GM21381 (cell line): Measurements from ENCODE around the gene ZCCHC7.

Experiments used
- ATAC-seq: cut with Tn5 transposase; IDR thresholded peaks from one replicate; pipeline ENCODE4 v1.9.1; 2021; ENCODE audit warnings: mild to moderate bottlenecking, moderate library complexity; ENCODE audit not compliant: unreplicated experiment

The ZCCHC7 gene

DNA sequence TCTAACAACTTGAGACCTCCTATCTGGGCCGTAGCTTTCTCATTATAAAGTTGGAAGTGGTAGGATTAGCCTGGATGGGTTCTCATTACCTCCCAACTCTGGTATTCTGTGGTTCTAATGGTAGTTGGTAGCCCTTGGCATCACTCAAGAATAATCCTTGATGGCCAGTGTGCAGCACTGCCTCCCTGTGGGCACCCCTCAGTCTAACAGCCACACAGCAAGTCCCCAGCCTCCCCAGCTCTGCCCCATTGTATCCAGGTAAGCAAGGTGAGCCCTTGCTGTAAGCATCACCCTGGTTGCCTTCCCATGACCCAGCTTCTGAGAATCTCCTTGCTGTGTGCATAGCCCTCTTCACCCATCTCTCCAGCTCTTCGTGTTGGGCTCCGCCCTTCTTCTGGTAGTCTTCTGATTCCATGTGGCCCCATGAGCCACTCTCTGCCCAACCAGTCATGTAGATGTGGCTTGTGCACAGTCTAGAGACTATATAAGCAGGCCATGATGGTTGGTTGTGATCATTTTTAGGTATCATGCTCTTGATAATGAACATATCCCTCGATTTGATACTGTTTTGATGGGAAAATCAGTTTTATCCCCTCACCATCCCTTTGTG lies 244.5 kb downstream of the ZCCHC7 start:
- no peak for ATAC-seq

DNA sequence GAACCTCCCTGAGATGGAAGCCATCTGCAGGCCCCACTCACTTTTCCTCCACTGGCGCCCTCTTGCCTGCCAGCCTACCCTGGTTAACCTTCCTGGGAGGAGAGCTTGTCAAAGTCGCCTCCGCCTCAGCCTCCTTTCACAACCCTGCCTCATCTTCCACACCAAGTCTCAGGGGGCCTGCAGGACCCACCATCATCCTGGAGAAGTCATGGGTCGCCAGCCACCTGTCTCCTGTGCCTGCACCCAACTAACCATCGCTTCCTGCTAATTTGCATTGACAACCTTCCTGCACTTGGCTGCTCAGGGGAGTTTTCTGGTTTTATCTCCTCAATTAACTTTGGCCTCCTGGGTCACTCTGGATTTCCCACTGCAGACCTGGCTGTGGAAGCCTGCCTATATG lies 249.3 kb downstream of the ZCCHC7 start:
- peak; percentile 28 for ATAC-seq

DNA sequence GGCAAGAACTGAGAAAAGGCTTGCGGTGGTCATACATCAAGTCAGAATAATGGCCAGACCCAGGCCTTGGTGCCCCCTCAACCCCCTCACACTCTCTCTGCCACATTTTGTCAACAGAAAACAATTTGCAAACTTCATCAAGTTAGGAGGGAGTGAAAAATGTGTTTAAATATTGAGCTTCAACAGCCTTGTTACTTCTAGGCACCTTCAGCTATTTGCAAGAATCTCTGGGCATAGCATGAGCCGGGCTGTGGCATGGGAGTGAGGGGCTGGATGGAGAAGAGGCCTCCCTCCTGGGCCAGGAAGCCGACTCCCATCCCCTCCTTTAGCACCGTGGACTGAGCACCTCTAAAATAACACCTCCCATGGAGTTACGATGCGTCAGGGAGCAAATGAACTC lies 249.9 kb downstream of the ZCCHC7 start:
- no peak for ATAC-seq

DNA sequence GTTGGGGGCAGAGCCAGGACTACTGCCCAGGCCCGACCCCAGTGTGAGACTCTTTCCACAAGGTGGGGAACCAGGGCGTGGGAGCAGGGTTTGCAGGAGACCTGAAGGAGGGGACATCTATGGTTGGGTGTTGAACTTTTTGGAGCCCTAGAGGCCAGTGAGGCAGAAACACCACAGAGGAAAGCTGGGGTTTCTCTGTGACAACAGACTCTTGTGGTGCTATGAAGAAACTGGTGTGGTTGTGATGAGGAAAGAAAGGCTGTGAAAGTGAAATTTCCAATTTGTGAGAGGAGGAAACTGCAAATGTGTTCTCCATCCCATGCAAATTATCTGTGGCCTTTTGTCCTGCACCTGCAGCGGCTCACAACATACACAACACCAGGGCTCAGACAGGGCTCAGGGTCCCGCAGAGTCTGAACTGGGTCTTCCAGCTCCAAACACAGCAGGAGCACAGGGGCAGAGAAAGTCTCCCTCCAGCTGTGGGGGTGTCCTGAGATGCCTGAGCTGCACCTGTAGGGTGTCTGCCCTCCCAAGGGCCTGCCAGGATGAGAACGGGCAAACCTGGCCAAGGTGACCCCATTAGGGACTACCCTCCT lies 250.7 kb downstream of the ZCCHC7 start:
- ATAC-seq: peak; percentile 65

DNA sequence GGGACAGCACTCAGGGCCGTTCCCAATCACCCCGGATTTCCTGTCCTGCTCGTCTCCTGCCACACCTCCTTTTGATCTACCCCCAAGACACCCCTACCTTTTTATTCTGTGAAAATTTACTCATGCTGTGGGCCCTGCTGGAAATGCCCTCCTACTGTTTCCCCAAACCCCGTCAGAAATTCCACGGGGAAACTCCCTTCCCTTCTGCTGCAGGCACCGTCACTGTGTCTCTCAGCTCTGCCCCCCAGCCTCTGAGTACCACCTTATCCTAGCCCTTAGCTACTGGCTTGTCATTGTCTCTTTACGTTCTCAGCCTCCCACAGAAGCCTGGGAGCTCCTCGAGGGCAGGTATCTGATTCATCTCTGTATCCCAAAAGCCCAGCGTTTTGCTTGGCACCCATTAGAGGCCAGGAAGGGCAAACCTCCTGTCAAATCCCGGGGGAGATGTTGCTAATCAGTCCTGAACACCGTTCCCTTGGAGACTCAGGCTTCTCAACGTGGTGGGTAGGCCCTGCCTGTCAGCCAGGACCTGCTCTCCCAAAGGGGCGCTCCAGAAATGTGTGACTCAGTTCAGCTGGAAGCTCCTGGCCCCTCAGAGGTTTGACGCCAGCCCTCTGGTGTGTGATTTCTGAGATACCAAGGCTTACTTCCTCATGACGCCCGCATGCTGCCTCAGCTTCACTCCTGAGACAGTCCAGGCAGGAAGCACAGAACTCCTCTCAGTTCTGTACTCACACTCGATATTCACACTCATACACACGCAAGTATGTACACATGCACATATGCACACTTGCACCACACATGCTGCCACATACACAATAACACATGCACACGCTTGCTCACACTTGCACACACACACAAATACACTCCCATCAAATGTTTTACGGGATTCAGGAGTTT lies 251.4 kb downstream of the ZCCHC7 start:
- ATAC-seq: peak; percentile 16

DNA sequence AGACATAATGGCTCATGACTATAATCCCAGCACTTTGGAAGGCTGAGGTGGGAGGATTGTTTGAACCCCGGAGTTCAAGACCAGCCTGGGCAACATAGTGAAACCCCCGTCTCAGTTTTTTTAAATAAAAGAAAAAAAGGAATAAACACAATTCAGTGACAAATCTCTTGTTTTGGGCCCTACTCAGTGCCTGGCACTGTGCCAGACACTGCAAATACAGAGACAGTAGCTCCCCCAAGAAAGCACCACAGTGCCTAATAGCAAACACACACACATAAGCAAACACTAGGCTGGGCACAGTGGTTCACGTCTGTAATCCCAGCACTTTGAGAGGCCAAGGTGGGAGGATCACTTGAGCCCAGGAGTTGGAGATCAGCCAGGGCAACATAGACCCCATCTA lies 252.5 kb downstream of the ZCCHC7 start:
- ATAC-seq: no peak

DNA sequence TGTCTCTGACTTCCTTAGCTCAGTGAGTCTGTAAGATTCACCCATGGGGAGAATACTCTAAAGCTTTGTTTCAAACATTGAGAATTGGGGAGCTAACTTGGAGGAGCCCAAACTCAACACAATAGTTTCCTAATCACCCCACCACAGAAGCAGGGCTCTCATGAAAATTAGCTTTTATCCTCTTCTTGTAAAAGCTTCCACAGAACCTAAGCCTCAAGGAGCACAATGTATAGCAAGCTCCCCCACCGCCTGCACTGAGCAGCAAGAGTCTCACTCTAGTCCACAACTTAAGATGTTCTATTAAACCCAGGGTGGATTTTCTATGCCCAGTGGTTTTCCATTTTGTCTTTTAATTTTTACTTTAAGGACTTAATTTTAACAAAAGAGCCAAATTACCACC lies 253.2 kb downstream of the ZCCHC7 start:
- ATAC-seq: no peak

DNA sequence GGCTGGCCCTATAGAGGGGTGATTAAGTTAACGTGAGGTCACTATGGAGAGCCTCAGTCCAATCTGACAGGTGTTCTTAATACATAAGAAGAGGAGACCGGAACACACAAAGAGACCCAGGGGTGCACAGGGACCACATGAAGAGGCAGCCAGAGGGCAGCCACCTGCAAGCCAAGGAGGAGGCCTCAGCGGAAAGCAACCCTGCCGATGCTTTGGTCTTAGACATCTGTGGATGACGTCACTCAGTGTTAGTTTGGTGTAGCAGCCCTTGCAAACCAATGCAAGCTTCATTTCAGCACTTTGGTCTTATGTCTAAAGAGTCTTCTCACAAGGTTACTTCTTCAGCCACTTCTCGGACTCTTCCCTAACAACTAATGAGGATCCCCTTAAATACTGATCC lies 254.5 kb downstream of the ZCCHC7 start:
- ATAC-seq: peak; percentile 21

DNA sequence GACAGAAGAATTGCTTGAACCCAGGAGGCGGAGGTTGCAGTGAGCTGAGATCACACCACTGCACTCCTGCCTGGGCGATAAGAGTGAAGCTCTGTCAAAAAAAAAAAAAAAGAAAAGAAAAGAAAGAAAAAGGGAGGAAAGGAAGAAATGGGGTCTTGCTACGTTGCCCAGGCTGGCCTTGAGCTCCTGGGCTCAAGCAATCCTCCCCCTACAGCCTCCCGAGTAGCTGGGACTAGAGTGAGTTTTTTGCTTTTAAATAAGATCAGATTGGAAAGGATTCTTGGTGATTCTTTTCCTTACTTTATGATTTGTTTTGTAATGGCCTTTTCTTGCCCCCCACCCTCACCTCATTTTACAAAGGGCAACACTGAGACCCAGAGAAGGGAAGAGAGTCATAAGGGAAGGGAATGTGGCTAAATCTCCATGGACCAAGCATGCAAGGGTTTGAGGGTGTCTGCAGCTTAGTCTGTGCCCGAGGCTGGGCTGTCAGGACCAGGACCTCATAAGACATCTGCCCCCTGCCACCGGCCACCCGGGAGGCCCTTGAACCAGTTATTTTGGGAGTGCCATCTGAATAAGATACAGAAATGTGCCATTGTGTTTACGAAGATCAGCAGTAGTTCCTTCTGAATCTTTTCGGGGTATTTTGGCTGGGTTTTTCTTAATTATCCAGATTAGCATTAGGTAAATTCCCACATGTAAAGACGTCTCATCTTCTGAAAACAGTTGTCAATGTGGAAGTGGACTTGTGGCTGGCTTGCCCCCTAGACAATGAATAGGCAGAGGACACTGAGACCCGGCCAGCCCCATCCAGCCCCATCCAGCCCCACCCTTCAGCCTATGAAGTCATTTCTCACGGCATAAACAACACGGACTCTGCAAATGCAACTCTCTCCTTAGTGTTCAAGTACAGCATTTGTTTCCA lies 257.6 kb downstream of the ZCCHC7 start:
- no peak for ATAC-seq

DNA sequence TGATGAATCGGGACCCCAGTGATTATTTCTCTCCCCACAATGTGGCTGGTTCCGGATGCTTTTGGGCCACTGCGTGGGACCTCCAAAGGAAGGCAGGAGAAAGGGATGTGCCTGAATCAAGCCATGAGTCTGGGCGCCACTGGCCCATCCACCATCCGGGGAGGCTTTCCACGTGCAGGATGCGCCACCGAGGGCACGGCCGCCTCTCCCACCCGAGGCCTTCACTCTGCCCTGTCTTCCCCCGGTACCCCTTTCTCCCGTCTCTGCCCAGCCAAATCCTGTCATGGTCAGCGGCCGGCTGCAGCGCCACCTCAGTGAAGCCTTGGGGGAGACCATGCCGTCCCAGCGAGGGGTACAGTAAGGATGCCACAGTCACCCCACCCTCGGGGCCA lies 258.2 kb downstream of the ZCCHC7 start:
- ATAC-seq: no peak

DNA sequence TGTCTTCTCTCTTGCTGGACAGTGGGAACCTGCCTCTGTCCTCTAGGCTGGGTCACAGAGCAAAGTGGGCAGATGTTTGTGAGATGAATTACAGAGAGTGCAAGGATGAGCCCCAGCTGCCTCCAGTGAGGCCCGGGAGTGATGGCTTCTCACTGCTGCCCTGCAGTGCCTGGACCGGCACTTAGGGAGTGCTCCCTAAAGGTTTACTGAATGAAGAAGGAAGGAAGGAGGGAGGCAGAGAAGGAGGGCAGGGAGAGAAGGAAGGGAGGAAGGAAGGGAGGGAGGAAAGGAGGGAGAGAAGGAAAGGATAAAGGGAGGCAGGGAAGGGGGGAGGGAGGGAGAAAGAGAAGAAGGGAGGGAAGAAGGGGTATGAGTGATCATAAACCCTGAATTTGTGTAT lies 259.5 kb downstream of the ZCCHC7 start:
- ATAC-seq: no peak

DNA sequence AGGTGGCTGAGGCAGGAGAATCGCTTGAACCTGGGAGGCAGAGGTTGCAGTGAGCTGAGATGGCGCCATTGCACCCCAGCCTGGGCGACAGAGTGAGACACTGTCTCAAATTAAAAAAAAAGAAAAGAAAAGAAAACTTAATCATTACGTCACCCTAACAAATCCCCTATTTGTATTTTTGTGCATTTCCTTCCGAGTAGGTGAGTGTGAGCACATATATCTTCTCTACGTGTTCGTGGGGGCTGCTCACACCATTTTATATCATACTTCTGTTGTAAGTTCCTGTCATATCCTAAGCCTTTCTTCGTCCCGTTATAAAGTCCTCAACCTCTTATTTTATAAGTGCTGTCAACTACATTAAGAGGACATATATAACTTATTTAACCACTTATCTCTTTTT lies 260.2 kb downstream of the ZCCHC7 start:
- ATAC-seq: no peak

DNA sequence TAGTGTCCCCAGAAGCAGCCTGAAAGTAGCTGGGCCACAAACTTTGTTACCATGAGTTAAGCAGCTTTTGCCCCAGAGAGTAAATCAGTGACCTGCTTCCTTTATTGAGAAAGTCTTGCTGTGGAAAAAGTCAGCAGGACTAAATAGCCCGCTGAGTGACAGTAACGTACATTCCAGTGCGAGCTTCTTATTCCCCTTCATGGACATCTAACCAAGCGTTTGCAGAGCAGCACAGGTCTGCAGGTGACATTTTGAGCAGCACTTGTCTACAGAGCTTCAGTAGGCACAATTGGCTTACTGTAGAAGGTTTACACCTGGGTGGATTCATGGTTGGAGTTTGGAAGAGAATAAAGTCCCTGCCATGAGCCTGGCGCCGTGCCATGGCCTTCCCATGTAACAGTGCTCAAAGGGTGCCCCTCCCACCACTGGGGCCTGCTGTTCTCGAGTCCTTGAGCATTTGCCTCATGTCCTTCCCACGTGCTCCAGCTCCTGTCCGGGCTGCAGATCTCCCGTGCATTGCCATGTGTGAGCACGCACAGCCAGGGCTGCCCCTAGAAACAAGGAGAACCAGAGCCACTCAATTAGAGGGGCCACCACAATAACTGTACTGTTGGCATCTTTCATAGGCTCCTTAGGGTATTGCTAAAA lies 260.8 kb downstream of the ZCCHC7 start:
- ATAC-seq: no peak

DNA sequence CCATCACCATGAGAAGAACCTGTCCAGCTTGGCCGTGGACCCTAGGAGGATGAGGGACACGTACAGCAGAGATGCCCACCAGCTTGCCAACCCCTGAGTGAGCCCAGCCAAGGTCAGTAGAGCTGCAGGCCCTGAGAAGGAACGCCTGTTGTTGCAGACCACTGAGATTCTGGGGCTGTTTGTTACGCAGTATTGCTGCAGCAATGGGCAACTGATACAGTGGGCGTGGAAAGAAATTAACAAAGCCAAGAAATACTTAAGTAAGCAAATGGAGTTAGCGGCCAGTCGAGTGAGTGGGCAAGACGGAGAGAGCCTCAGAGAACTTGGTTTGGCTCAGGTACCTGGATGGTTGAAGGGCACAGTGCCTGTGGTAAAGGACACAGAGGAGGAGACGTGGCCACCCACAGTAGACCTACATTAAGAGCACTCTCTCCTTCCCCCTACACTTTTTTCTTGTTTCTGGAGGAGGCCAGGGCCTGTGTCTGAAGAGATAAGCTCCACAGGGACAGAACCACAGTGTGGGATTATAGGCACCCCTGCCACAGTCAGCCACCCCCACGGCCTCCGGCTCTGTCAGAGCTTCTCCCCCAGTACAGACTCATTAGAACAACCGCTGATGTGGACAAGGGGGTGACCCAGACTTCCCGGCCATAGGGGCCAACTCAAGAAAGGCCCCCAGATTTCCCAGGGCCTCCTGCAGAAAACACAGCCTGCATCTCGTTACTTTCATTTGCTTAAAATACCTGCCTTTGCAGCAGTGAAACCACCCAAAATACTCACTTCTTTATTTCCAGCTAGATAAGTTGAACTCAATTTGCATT lies 262.0 kb downstream of the ZCCHC7 start:
- ATAC-seq: no peak

DNA sequence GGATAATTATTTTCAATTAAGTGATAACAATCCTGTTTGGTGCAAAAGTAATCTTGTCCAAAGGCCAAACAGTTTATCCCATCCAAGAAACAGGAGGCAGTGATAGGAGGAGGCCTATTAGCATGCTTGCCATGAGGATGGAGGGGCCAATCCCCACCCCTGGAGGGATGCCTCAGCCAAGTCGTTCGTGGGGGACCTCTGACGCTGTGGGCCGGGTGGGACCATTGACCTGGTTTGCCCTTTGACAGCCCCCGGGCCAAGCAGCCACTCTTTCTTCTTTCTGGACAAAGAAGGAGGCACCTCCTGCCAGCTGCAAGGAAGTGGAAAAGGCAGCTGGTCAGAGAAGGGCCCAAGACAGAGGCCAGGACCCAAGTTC lies 262.6 kb downstream of the ZCCHC7 start:
- no peak for ATAC-seq

DNA sequence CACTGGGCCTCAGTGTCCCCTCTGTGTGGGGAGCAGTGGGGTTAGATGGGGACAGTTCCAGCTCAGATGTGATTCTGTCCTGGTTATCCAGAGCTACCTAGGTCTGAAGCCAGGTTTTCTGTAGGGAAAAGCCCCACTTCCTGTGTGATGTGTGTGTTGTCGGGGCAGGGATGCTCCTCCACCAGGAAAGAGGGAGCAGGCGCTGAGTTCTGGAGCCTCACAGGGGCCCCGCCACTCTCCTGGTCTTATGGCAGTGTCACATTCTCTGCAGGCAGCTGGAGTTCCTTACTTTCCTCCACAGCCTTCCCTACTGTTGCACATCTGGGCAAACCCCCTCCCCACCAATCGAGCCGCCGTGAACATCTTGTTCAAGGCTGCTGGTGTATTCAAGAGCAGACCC lies 263.0 kb downstream of the ZCCHC7 start:
- ATAC-seq: no peak

DNA sequence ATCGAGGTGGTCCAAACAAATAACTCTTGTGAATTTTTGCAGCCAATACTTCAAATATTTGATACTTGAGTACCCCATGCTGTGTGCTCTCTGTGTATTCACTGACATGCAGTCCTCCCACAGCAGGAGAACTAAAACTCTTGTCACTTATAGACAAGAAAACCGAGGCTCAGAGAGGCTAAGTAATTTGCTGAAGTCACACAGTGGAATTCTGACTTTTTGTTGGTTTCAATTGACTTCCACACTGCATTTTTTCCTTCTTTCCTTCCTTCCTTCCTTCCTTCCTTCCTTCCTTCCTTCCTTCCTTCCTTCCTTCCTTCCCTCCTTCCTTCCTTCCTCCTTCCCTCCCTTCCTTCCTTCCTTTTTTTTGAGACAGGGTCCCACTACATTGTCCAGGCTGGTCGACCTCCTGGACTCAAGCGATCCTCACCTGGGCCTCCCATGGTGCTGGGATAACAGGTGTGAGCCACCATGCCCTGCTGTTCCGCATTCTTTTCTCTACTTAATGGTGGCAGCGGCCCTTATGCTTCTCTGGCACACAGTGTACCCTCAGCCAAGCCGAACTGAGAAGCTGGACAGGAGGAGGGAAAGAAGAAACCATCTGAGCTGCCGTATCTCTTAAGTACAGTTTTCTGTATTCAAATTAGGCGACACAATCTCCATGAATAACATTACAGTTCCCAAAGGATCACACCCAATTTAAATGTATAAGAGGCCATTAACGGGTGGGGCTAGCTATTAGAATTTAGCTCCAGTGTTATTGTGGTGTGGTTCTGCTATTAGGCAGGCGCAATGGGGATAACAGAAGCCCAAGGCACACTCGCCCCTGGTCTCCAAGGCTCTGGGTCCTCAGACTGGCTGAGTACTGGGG lies 263.7 kb downstream of the ZCCHC7 start:
- no peak for ATAC-seq

DNA sequence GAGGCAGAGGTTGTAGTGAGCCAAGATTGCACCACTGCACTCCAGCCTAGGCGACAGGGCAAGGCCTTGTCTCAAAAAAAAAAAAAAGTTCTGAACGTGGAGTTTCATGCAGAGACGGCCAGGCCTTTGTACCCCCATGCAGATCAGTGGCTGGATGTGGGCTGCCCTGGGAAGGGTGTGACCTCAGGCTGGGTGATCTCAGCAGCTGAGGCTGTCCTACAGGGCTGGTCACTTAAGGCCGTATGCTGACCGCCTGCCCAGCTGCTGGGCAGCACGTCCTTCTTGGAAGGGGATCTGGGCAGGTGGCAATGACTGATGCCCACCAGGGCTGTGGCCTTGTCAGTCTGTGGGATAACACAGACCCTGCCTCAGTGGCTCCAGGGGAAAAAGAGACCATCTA lies 264.9 kb downstream of the ZCCHC7 start:
- no peak for ATAC-seq

DNA sequence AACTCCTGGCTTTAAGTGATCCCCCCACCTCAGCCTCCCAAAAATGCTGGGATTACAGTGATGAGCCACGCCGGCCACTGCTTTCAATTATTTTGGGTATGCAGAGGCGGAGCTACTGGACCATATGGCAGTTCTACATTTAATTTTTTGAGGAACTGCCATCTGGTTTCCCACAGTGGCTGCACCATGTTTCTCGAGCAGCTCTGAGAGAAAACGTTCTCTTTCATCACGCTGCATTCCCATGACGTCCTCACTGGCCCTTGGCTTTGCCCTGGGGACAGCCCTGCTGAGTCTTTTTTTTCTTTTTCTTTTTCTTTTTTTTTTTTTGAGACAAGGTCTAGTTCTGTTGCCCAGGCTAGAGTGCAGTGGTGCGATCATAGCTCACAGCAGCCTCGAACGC lies 266.6 kb downstream of the ZCCHC7 start:
- ATAC-seq: no peak
